ENCODE data around the gene SEC22C.

DNA sequence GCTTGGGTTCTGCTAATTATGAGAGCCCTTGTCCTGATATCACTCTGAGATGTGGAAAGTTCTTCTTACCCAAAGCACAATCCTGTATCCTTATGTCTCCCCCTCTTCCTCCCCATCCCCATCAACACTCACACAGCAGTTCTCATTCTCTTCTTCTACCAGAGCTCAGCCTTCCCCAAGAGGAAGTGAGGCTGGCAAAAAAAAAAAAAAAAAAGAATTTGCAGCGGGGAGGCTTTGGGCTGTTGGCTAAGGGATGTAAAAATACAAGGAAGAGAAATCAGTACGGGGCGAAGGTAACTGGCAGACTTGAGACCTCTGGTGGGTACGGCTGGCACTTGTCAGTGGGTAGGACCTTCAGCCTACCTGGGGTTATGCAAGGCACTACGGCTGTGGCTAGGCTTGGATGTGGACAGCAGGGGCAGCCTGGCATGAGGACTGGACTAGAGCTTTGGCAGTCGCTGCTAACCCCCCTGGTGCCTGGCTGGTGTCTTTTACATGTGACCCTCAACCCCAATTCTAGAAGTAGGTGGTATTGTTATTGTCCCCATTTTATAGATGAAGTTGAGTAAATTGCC, 73.9 kb downstream of the SEC22C start:
- no peak for TF ChIP-seq CTCF (IDR thresholded peaks at IDR 0.05)
- TF ChIP-seq RFX5 (IDR thresholded peaks at IDR 0.05; ENCODE audit: low read length): no peak
- no peak for TF ChIP-seq POLR2AphosphoS5 (IDR thresholded peaks at IDR 0.05; ENCODE audit: low read depth, low read length)
- TF ChIP-seq TCF12 (IDR thresholded peaks at IDR 0.05): no peak
- no peak for TF ChIP-seq SIN3A (IDR thresholded peaks at IDR 0.05; ENCODE audit: borderline replicate concordance, low read depth, low read length)
- no peak for TF ChIP-seq USF2 (IDR thresholded peaks at IDR 0.05; ENCODE audit: borderline replicate concordance, low read depth, low read length)
- no peak for TF ChIP-seq TAF1 (IDR thresholded peaks at IDR 0.05; ENCODE audit: borderline replicate concordance, low read depth, low read length)
- no peak for TF ChIP-seq MAX (IDR thresholded peaks at IDR 0.05; ENCODE audit: low read depth)
- TF ChIP-seq NRF1 (IDR thresholded peaks at IDR 0.05; ENCODE audit: low read depth, low read length): no peak
- no peak for TF ChIP-seq FOXM1 (IDR thresholded peaks at IDR 0.05; ENCODE audit: low read depth)

All from SK-N-SH (cell line).